Right renal cortex interstitium (tissue), 3 donors: Measurements from ENCODE around the gene PPM1M. TPM values are rescaled to one million over a fixed set of nuclear protein-coding genes. Genes with fewer than 3 reads are reported as not detected.
"Not testable (repeated sequence)": the region's sequence is repeated elsewhere in the genome, so short reads cannot be mapped to it uniquely, and the experiment has no call there.

ENCODE experiments used
- DNase-seq, 3 donors: peaks; one replicate each; pipeline ENCODE4 v3.0.0-alpha.2; 2013; ENCODE audit warnings: low read depth in 3 of 3, low spot score in 2 of 3
- polyA plus RNA-seq, 3 donors: library from polyadenylated mRNA; unstranded; fragments of 120-200 nt; gene quantifications; one replicate each; pipeline ENCODE4 v1.2.1, GENCODE V29; 2013; ENCODE audit not compliant: insufficient read length in 3 of 3

The PPM1M gene
- polyA plus RNA-seq, 3 donors, result 18.5 to 20.1 (median 18.7) TPM

- not testable (repeated sequence) for DNase-seq
Observed at GRCh38 chr3:52272172-52272571, 26.6 kb downstream of the PPM1M start.

- DNase-seq, result no peak
Observed at GRCh38 chr3:52272831-52273230, 27.3 kb downstream of the PPM1M start.

GRCh38 chr3:52274781-52275180 is 29.2 kb downstream of the PPM1M start:
- not testable (repeated sequence) for DNase-seq

GRCh38 chr3:52277071-52277964 is 31.8 kb downstream of the PPM1M start:
- DNase-seq, result no peak

GRCh38 chr3:52277972-52278509 is 32.5 kb downstream of the PPM1M start:
- no peak for DNase-seq

- peak; percentile 77 to 88 (median 85) for DNase-seq
Observed at GRCh38 chr3:52278510-52279069, 33.0 kb downstream of the PPM1M start, which contains the start of gene WDR82. Gene WDR82 (minus strand): TSS chr3:52278649. CDS start chr3:52278361, 288 bp downstream.

GRCh38 chr3:52279596-52279995 is 34.0 kb downstream of the PPM1M start:
- no peak for DNase-seq

GRCh38 chr3:52280050-52280461 is 34.5 kb downstream of the PPM1M start:
- DNase-seq, result no peak

GRCh38 chr3:52281981-52282801 is 36.6 kb downstream of the PPM1M start:
- no peak for DNase-seq

GRCh38 chr3:52283306-52283705 is 37.7 kb downstream of the PPM1M start:
- DNase-seq, result no peak

GRCh38 chr3:52284051-52284450 is 38.5 kb downstream of the PPM1M start:
- not testable (repeated sequence) for DNase-seq

GRCh38 chr3:52286777-52287110 is 41.2 kb downstream of the PPM1M start:
- DNase-seq, result no peak

- no peak for DNase-seq
Observed at GRCh38 chr3:52288674-52289073, 43.1 kb downstream of the PPM1M start.

GRCh38 chr3:52289338-52289746 is 43.8 kb downstream of the PPM1M start:
- no peak for DNase-seq

GRCh38 chr3:52289747-52290595 is 44.4 kb downstream of the PPM1M start:
- DNase-seq, result no peak

- no peak for DNase-seq
Observed at GRCh38 chr3:52290596-52291507, 45.3 kb downstream of the PPM1M start.

- DNase-seq, result no peak
Observed at GRCh38 chr3:52291508-52292181, 46.1 kb downstream of the PPM1M start.

- no peak for DNase-seq
Observed at GRCh38 chr3:52292247-52293065, 46.9 kb downstream of the PPM1M start.
